Peyer's patch (tissue), 4 donors: ENCODE measurements around the gene THRAP3. TPM values are rescaled to one million over a fixed set of nuclear protein-coding genes. Genes with fewer than 3 reads are reported as not detected.
A peak's percentile ranks its signal among the peaks of the same experiment; 100 is the strongest.
"Not testable (repeated sequence)": the region's sequence is repeated elsewhere in the genome, so short reads cannot be mapped to it uniquely, and the experiment has no call there.

Experiments
- DNase-seq, 3 donors: peaks; one replicate each; pipeline ENCODE4 v3.0.0-alpha.2; 2017 to 2019
- H3K27ac ChIP-seq, 4 donors: fragments of 200-600 bp; sonication (generic); one replicate each; pipeline ENCODE4 v1.5.1; 2016 to 2019
- H3K27me3 ChIP-seq, 2 donors: fragments of 200-600 bp; sonication (generic); one replicate each; pipeline ENCODE4 v1.5.1; 2019
- H3K36me3 ChIP-seq, 3 donors: fragments of 200-600 bp; sonication (generic); one replicate each; pipeline ENCODE4 v1.5.1; 2016 to 2019
- H3K4me1 ChIP-seq, 4 donors: fragments of 200-600 bp; sonication (generic); one replicate each; pipeline ENCODE4 v1.5.1; 2016 to 2019
- H3K4me3 ChIP-seq, 4 donors: fragments of 200-600 bp; sonication (generic); 1 replicate in 3 of 4; 2 replicates in 1 of 4; pipeline ENCODE4 v1.5.1; 2016 to 2019; ENCODE audit warnings: mild to moderate bottlenecking in 1 of 4
- H3K9me3 ChIP-seq, 4 donors: fragments of 200-600 bp; sonication (generic); one replicate each; pipeline ENCODE4 v1.5.1; 2016 to 2019; ENCODE audit warnings: mild to moderate bottlenecking in 1 of 4
- POLR2A ChIP-seq, 2 donors: fragments of 450-650 bp; IDR thresholded peaks; one replicate each; pipeline ENCODE4 v1.5.1; 2017; ENCODE audit warnings: antibody characterized with exemption in 2 of 2, mild to moderate bottlenecking in 2 of 2, moderate library complexity in 2 of 2
- total RNA-seq, 4 donors: library from RNA; depleted of rRNA; stranded (reverse); fragments of >200 nt; gene quantifications; one replicate each; pipeline ENCODE4 v1.1.0, GENCODE V29; 2016
- TF ChIP-seq, protein P1 (sequence below), 6 experiments: fragments of 450-650 bp in 4 of 6; fragments of 200-600 bp in 2 of 6; sonication (generic) in 1 of 6; IDR thresholded peaks; one replicate each; pipeline ENCODE4 v1.5.1; 2017 to 2019; ENCODE audit warnings: antibody characterized with exemption in 6 of 6, mild to moderate bottlenecking in 3 of 6, moderate library complexity in 1 of 6

Gene THRAP3
- total RNA-seq, 4 donors from 2014 or later, result 49.5 to 99.0 (median 64.4) TPM

DNA sequence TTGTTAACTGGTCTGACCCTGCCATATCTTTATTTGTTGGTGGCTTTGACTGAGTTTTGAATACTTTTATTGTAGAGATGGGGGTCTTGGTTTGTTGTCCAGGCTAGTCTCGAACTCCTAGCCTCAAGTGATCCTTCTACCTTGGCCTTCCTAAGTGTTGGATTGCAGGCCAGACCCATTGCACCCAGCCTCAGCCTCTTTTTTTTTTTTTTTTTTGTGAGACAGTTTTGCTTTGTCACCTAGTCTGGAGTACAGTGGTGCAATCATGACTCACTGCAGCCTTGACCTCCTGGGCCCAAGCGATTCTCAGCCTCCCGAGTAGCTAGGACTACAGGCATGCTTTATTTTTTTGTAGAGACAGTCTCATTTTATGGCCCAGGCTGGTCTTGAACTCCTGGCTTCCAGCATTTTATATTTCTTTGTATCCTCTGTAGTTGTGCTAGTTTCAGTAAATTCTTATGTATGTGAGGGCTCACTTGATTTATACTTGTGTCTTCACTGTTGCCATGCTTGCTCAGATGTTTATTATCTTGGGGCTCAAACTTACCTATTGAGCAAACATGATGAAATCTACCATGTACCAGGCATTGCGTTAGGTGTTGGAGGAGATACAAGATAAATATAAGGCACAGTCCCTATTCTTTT, 24.1 kb downstream of the THRAP3 start:
- Histone ChIP-seq H3K9me3 (no peaks in the 10 kb centered on the region), H3K27me3 (no peaks in the 10 kb centered on the region), H3K4me1 (peaks cover 0 to 24% (median 0%) of the 10 kb centered on the region in 4 donors), H3K27ac (peak overlapping the region in 3 of 4 donors; percentile 1 to 45 (median 29)), H3K36me3 (peaks cover 0 to 4% (median 0%) of the 10 kb centered on the region in 3 donors), H3K4me3 (no peak overlapping the region)
- TF ChIP-seq, protein P1, sequence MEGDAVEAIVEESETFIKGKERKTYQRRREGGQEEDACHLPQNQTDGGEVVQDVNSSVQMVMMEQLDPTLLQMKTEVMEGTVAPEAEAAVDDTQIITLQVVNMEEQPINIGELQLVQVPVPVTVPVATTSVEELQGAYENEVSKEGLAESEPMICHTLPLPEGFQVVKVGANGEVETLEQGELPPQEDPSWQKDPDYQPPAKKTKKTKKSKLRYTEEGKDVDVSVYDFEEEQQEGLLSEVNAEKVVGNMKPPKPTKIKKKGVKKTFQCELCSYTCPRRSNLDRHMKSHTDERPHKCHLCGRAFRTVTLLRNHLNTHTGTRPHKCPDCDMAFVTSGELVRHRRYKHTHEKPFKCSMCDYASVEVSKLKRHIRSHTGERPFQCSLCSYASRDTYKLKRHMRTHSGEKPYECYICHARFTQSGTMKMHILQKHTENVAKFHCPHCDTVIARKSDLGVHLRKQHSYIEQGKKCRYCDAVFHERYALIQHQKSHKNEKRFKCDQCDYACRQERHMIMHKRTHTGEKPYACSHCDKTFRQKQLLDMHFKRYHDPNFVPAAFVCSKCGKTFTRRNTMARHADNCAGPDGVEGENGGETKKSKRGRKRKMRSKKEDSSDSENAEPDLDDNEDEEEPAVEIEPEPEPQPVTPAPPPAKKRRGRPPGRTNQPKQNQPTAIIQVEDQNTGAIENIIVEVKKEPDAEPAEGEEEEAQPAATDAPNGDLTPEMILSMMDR (IDR thresholded peaks at IDR 0.05), result no peak
- TF ChIP-seq POLR2A (IDR thresholded peaks at IDR 0.05), result no peak
- DNase-seq, result peak in 2 of 3 donors; percentile 57 to 84

DNA sequence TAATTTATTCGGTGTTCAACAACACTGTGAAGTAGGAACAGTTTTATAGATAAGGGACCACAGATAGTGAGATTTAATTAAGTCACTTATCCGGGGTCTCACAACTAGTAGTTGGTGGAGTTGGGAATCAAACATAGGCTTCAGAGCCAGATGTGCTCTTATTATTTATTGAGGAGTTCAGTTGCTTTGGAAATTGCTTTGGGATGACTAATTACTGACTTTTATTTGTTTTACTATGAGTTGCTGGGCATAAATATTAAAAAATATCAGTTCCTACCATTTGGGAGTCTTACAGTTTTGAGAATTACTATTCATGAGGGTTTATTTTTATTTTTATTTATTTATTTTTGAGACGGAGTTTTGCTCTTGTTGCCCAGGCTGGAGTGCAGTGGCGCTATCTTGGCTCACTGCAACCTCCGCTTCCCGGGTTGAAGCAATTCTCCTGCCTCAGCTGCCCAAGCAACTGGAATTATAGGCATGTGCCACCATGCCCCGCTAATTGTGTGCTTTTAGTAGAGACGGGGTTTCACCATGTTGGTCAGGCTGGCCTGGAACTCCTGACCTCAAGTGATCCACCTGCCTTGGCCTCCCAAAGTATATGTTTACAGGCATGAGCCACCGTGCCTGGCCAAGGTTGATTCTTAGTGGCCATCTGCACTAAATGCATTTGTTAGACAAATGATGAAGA, 27.7 kb downstream of the THRAP3 start:
- H3K36me3 ChIP-seq, result peaks cover 0 to 2% (median 0%) of the 10 kb centered on the region in 3 donors
- peaks cover 0 to 27% (median 0%) of the 10 kb centered on the region in 4 donors for H3K4me1 ChIP-seq
- TF ChIP-seq POLR2A (IDR thresholded peaks at IDR 0.05), result no peak
- TF ChIP-seq, protein P1 (IDR thresholded peaks at IDR 0.05), result no peak
- H3K27ac ChIP-seq, result no peak overlapping the region
- H3K27me3 ChIP-seq, result no peaks in the 10 kb centered on the region
- no peak for DNase-seq
- H3K4me3 ChIP-seq, result no peak overlapping the region
- H3K9me3 ChIP-seq, result no peaks in the 10 kb centered on the region

DNA sequence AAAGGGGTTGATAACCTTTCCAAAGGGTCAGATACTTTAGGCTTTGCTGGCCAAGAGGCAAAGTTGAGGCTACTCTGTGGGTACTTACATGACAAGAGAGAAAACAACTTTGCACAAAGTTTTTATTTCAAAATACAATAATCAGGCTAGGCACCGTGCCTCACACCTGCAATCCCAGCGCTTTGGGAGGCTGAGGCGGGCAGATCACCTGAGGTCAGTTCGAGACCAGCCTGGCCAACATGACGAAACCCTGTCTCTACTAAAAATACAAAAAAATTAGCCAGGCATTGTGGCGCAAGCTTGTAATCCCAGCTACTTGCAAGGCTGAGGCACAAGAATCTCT, 28.2 kb downstream of the THRAP3 start:
- H3K27ac ChIP-seq, DNase-seq, H3K9me3 ChIP-seq, H3K27me3 ChIP-seq, H3K36me3 ChIP-seq, H3K4me3 ChIP-seq: not testable (repeated sequence)
- peaks cover 0 to 28% (median 0%) of the 10 kb centered on the region in 4 donors for H3K4me1 ChIP-seq

GRCh38 chr1:36253161-36253862, 29.1 kb downstream of the THRAP3 start:
- H3K4me3 ChIP-seq, result no peak overlapping the region
- H3K9me3 ChIP-seq, result no peaks in the 10 kb centered on the region
- peaks cover 0 to 27% (median 0%) of the 10 kb centered on the region in 4 donors for H3K4me1 ChIP-seq
- no peaks in the 10 kb centered on the region for H3K27me3 ChIP-seq
- no peak for DNase-seq
- no peak for TF ChIP-seq POLR2A (IDR thresholded peaks at IDR 0.05)
- TF ChIP-seq, protein P1 (IDR thresholded peaks at IDR 0.05), result no peak
- no peak overlapping the region for H3K27ac ChIP-seq
- H3K36me3 ChIP-seq, result peaks cover 0 to 2% (median 0%) of the 10 kb centered on the region in 3 donors

- Histone ChIP-seq H3K4me1 (peaks cover 0 to 17% (median 0%) of the 10 kb centered on the region in 4 donors), H3K27ac (no peak overlapping the region), H3K27me3 (no peaks in the 10 kb centered on the region), H3K9me3 (no peaks in the 10 kb centered on the region), H3K4me3 (no peak overlapping the region), H3K36me3 (peaks cover 0 to 31% (median 0%) of the 10 kb centered on the region in 3 donors)
- DNase-seq, result no peak
- TF ChIP-seq POLR2A (IDR thresholded peaks at IDR 0.05), result no peak
- TF ChIP-seq, protein P1 (IDR thresholded peaks at IDR 0.05), result no peak
Measured at GRCh38 chr1:36256558-36257374, 32.5 kb downstream of the THRAP3 start.
